ENCODE data around the gene ZNF507. TPM values are rescaled to one million over a fixed set of nuclear protein-coding genes. Genes with fewer than 3 reads are reported as not detected.

Gene ZNF507
- total and polyA plus RNA-seq, 9 of the 15 experiments (the other 6 are each of a cell fraction or from before 2014, with no cell fraction given), result 2.9 to 25.0 (median 10.4) TPM

DNA sequence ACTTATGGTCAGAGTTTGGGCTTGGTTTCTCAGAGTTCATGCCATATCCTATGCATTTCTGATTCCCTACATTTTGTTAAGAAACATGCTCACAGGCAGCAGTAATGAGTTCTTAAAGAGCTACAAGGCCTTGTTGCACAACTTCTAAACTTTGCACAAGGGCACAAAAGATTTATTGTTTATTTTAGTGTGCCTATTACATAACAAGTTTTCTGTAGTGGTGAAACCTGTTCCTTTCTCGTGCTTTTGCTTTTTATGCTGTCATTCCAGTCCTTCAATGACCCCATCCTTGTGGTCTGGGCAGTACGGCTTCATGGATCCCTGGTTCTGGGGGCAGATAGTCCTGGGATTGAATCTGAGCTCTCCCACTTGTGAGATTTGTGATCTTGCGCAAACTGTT, 17.8 kb downstream of the ZNF507 start:
- no TSS peak for BruUV-seq (replicated peaks)
- CTCF ChIA-PET (ENCODE audit: low intra/inter-chr PET ratio), result no interaction called here
- Histone ChIP-seq H3K9me1 (ENCODE audit: control insufficient read depth, insufficient read depth, low read length) (no peaks in the 10 kb centered on the region), H4K20me1 (replicated peaks; ENCODE audit: control insufficient read depth, insufficient read depth, low read length) (no peaks in the 10 kb centered on the region), H3K79me2 (ENCODE audit: control insufficient read depth, insufficient read depth, low read length) (peaks cover 37% of the 10 kb centered on the region), H3K36me3 (ENCODE audit: control insufficient read depth, insufficient read depth, low read length) (peaks cover 85% of the 10 kb centered on the region), H3K27ac (ENCODE audit: extremely low read depth, low read depth, low read length) (no peak overlapping the region), H2AFZ (ENCODE audit: low read depth, low read length) (no peak overlapping the region), H3K9ac (ENCODE audit: insufficient read depth in 1 of 2, low read depth in 2 of 2, low read length in 2 of 2) (no peak overlapping the region), H3K9me3 (replicated peaks; ENCODE audit: control insufficient read depth, insufficient read depth, low read depth, low read length) (no peaks in the 10 kb centered on the region), H3K4me2 (ENCODE audit: insufficient read depth, low read length) (no peak overlapping the region), H3K27me3 (ENCODE audit: control insufficient read depth in 2 of 2, insufficient read depth in 2 of 2, low read length in 2 of 2) (no peaks in the 10 kb centered on the region), H3K4me1 (replicated peaks in 1 of 2; ENCODE audit: control insufficient read depth in 2 of 2, insufficient read depth in 2 of 2, low read length in 2 of 2) (peaks cover 3 to 5% of the 10 kb centered on the region in 2 experiments; a peak in 3 of 5 replicates), H3K4me3 (no peak overlapping the region)
- DNase-seq (ENCODE audit: extremely low read depth in 1 of 4, low spot score in 3 of 4) (no peak), FAIRE-seq (no peak), ATAC-seq (no peak)
- in situ Hi-C loops (cut with MboI) (no loop called here), intact Hi-C loops (cut with micrococcal nuclease) (no loop called here)
- POLR2A ChIA-PET, result interaction anchor here (0.5 to 2.7 kb wide), 4 partner anchors 9 to 22 kb away, joined by 3 to 10 read pairs (median 3); partner anchors contain the start of gene ZNF507
- WGBS (ENCODE audit: insufficient coverage, low coverage, missing lambda C conversion rate), result 88% methylated on average over 3 of the region's 3 CpGs
- TF ChIP-seq ZSCAN29 (IDR thresholded peaks at IDR 0.05), result no peak
- TF ChIP-seq CEBPG (CRISPR knock-in tag; IDR thresholded peaks at IDR 0.05), result no peak
- peak in 1 of 2 experiments; percentile 49; a peak in 2 of 4 replicates for TF ChIP-seq CEBPG (tag; conservative IDR thresholded peaks at IDR 0.05 in 1 of 2, IDR thresholded peaks at IDR 0.05 in 1 of 2)
- no peak for TF ChIP-seq RBFOX2 (IDR thresholded peaks at IDR 0.05; ENCODE audit: low read depth, low read length)
- peak; percentile 57 for TF ChIP-seq CEBPB (tag; IDR thresholded peaks at IDR 0.05)
- no peak for TF ChIP-seq NONO (IDR thresholded peaks at IDR 0.05; ENCODE audit: low read depth in 2 of 2, low read length in 1 of 2)

DNA sequence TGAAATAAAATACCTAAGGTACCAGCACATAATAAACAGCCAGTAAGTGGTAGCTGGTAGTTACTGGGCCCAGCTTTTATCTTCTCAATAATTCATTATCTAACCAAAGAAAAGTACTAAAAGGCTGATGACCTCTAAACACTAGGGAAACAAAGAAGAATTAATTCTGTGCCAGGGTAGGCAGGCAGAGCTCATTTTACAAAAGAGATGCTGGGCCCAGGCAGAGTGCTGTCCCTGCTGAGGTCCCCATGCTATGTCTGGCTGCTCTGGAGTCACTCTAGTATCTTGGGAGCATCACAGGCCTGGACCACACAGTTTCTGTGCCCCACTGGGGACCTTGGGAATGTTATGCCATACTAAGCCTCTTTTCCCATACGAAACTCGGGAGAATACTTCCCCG, 18.2 kb downstream of the ZNF507 start:
- in situ Hi-C loops (cut with MboI) (no loop called here), intact Hi-C loops (cut with micrococcal nuclease) (no loop called here)
- FAIRE-seq (no peak), DNase-seq (ENCODE audit: extremely low read depth in 1 of 4, low spot score in 3 of 4) (no peak), ATAC-seq (no peak)
- POLR2A ChIA-PET, result interaction anchor here (0.6 to 2.7 kb wide), 2 partner anchors 10 to 18 kb away, joined by 3 to 10 read pairs; partner anchors contain the start of gene ZNF507
- Histone ChIP-seq H3K27me3 (ENCODE audit: control insufficient read depth in 2 of 2, insufficient read depth in 2 of 2, low read length in 2 of 2) (no peaks in the 10 kb centered on the region), H2AFZ (ENCODE audit: low read depth, low read length) (no peak overlapping the region), H3K79me2 (ENCODE audit: control insufficient read depth, insufficient read depth, low read length) (peaks cover 41% of the 10 kb centered on the region), H3K9me3 (replicated peaks; ENCODE audit: control insufficient read depth, insufficient read depth, low read depth, low read length) (no peaks in the 10 kb centered on the region), H3K4me3 (no peak overlapping the region), H3K9me1 (ENCODE audit: control insufficient read depth, insufficient read depth, low read length) (no peaks in the 10 kb centered on the region), H3K27ac (ENCODE audit: extremely low read depth, low read depth, low read length) (no peak overlapping the region), H4K20me1 (replicated peaks; ENCODE audit: control insufficient read depth, insufficient read depth, low read length) (no peaks in the 10 kb centered on the region), H3K9ac (ENCODE audit: insufficient read depth in 1 of 2, low read depth in 2 of 2, low read length in 2 of 2) (no peak overlapping the region), H3K4me1 (replicated peaks in 1 of 2; ENCODE audit: control insufficient read depth in 2 of 2, insufficient read depth in 2 of 2, low read length in 2 of 2) (peaks cover 4 to 10% of the 10 kb centered on the region in 2 experiments; a peak in 4 of 5 replicates), H3K4me2 (ENCODE audit: insufficient read depth, low read length) (no peak overlapping the region), H3K36me3 (ENCODE audit: control insufficient read depth, insufficient read depth, low read length) (peaks cover 83% of the 10 kb centered on the region)
- CTCF ChIA-PET (ENCODE audit: low intra/inter-chr PET ratio), result no interaction called here
- WGBS (ENCODE audit: insufficient coverage, low coverage, missing lambda C conversion rate), result 91% methylated on average over 3 of the region's 3 CpGs
- BruUV-seq (replicated peaks), result no TSS peak
- TF ChIP-seq EP300 (IDR thresholded peaks at IDR 0.05; ENCODE audit: low read length) (no peak), ETV5 (CRISPR knock-in tag; IDR thresholded peaks at IDR 0.05; ENCODE audit: low read depth) (no peak), ZNF780A (CRISPR knock-in tag; IDR thresholded peaks at IDR 0.05) (no peak), KLF10 (CRISPR knock-in tag; IDR thresholded peaks at IDR 0.05) (no peak)
- TF ChIP-seq, protein P1, sequence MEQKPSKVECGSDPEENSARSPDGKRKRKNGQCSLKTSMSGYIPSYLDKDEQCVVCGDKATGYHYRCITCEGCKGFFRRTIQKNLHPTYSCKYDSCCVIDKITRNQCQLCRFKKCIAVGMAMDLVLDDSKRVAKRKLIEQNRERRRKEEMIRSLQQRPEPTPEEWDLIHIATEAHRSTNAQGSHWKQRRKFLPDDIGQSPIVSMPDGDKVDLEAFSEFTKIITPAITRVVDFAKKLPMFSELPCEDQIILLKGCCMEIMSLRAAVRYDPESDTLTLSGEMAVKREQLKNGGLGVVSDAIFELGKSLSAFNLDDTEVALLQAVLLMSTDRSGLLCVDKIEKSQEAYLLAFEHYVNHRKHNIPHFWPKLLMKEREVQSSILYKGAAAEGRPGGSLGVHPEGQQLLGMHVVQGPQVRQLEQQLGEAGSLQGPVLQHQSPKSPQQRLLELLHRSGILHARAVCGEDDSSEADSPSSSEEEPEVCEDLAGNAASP (IDR thresholded peaks at IDR 0.05), result no peak
- TF ChIP-seq, protein P2, sequence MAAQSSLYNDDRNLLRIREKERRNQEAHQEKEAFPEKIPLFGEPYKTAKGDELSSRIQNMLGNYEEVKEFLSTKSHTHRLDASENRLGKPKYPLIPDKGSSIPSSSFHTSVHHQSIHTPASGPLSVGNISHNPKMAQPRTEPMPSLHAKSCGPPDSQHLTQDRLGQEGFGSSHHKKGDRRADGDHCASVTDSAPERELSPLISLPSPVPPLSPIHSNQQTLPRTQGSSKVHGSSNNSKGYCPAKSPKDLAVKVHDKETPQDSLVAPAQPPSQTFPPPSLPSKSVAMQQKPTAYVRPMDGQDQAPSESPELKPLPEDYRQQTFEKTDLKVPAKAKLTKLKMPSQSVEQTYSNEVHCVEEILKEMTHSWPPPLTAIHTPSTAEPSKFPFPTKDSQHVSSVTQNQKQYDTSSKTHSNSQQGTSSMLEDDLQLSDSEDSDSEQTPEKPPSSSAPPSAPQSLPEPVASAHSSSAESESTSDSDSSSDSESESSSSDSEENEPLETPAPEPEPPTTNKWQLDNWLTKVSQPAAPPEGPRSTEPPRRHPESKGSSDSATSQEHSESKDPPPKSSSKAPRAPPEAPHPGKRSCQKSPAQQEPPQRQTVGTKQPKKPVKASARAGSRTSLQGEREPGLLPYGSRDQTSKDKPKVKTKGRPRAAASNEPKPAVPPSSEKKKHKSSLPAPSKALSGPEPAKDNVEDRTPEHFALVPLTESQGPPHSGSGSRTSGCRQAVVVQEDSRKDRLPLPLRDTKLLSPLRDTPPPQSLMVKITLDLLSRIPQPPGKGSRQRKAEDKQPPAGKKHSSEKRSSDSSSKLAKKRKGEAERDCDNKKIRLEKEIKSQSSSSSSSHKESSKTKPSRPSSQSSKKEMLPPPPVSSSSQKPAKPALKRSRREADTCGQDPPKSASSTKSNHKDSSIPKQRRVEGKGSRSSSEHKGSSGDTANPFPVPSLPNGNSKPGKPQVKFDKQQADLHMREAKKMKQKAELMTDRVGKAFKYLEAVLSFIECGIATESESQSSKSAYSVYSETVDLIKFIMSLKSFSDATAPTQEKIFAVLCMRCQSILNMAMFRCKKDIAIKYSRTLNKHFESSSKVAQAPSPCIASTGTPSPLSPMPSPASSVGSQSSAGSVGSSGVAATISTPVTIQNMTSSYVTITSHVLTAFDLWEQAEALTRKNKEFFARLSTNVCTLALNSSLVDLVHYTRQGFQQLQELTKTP (IDR thresholded peaks at IDR 0.05; ENCODE audit: low read depth in 1 of 2, partially characterized antibody in 2 of 2), result no peak
